H1 (cell line): Measurements from ENCODE around the gene DENND1A. TPM values are rescaled to one million over a fixed set of nuclear protein-coding genes. Genes with fewer than 3 reads are reported as not detected.

Experiments
- CTCF ChIA-PET: fragments of 300-600 bp; sonication (Branson Sonifier 250); formaldehyde crosslinking; loops from one replicate; lab custom pipeline; 2021; ENCODE audit not compliant: partially characterized antibody; lab: Charles Lee
- POLR2A ChIA-PET: fragments of 300-600 bp; sonication (Branson Sonifier 250); formaldehyde crosslinking; loops from one replicate; lab custom pipeline; 2021; ENCODE audit warnings: inconsistent platforms; ENCODE audit not compliant: partially characterized antibody; lab: Charles Lee
- DNase-seq, 2 experiments: peaks; one replicate each; pipeline versions ENCODE4 v3.0.0 to v3.0.0-alpha.2; 2010 to 2022; ENCODE audit warnings: low spot score in 2 of 2, low read depth in 1 of 2, mixed read lengths in 1 of 2
- FAIRE-seq: peaks from 2 replicates; lab custom pipeline; 2011; peaks lifted over from hg19 to GRCh38; lab: Jason Lieb, UNC
- H2AFZ ChIP-seq: 2 replicates; pipeline ENCODE4 v1.8.1; 2012; ENCODE audit warnings: low read length, inconsistent platforms
- H2AK5ac ChIP-seq: 2 replicates; pipeline ENCODE4 v1.6.1; 2013; ENCODE audit warnings: low read depth, low read length
- H2BK120ac ChIP-seq: replicated peaks from 2 replicates; pipeline ENCODE3; 2013; ENCODE audit warnings: low read depth, low read length, inconsistent platforms
- H2BK12ac ChIP-seq: 2 replicates; pipeline ENCODE4 v1.6.1; 2013; ENCODE audit warnings: low read depth, low read length
- H2BK15ac ChIP-seq: 2 replicates; pipeline ENCODE4 v1.6.1; 2013; ENCODE audit warnings: low read length
- H2BK20ac ChIP-seq: 2 replicates; pipeline ENCODE4 v1.6.1; 2013; ENCODE audit warnings: low read length
- H2BK5ac ChIP-seq: 2 replicates; pipeline ENCODE4 v1.6.1; 2013; ENCODE audit warnings: low read depth, low read length
- H3K14ac ChIP-seq: 2 replicates; pipeline ENCODE4 v1.6.1; 2013; ENCODE audit warnings: inconsistent platforms; ENCODE audit not compliant: insufficient read length
- H3K18ac ChIP-seq: 2 replicates; pipeline ENCODE4 v1.6.1; 2013; ENCODE audit warnings: low read length; ENCODE audit errors: extremely low read depth
- H3K23ac ChIP-seq: 2 replicates; pipeline ENCODE4 v1.6.1; 2013; ENCODE audit warnings: inconsistent platforms; ENCODE audit not compliant: insufficient read length
- H3K23me2 ChIP-seq: 2 replicates; pipeline ENCODE4 v1.6.1; 2013; ENCODE audit warnings: low read depth, low read length
- H3K27ac ChIP-seq: 2 replicates; pipeline ENCODE4 v1.6.1; 2011; ENCODE audit warnings: low read depth, low read length, inconsistent platforms
- H3K27me3 ChIP-seq, 4 experiments: replicated peaks in 1 of 4; 1 replicate in 1 of 4; 2 replicates in 3 of 4; pipeline versions ENCODE4 v1.6.1 to v1.8.1; 2011 to 2013; ENCODE audit warnings: low read length in 3 of 4, mild to moderate bottlenecking in 3 of 4, inconsistent platforms in 2 of 4, mixed read lengths in 2 of 4, moderate library complexity in 1 of 4; ENCODE audit not compliant: control insufficient read depth in 3 of 4, insufficient read depth in 3 of 4; ENCODE audit errors: extremely low read depth in 1 of 4
- H3K36me3 ChIP-seq, 4 experiments: 2 replicates each; pipeline versions ENCODE4 v1.6.1 to v1.8.1; 2011 to 2013; ENCODE audit warnings: mild to moderate bottlenecking in 4 of 4, low read length in 3 of 4, moderate library complexity in 2 of 4, control low read depth in 1 of 4, inconsistent platforms in 1 of 4; ENCODE audit not compliant: insufficient read depth in 4 of 4, control insufficient read depth in 2 of 4
- H3K4ac ChIP-seq: replicated peaks from 2 replicates; pipeline ENCODE3; 2013; ENCODE audit warnings: low read length, low read depth, mixed read lengths, inconsistent platforms; ENCODE audit not compliant: insufficient read length
- H3K4me1 ChIP-seq, 4 experiments: replicated peaks in 1 of 4; 1 replicate in 1 of 4; 2 replicates in 3 of 4; pipeline versions ENCODE4 v1.6.1 to v1.8.1; 2011 to 2013; ENCODE audit warnings: low read length in 3 of 4, inconsistent platforms in 2 of 4, mixed read lengths in 1 of 4; ENCODE audit not compliant: insufficient read depth in 4 of 4, control insufficient read depth in 3 of 4
- H3K4me2 ChIP-seq, 2 experiments: 2 replicates each; pipeline versions ENCODE4 v1.6.1 to v1.8.1; 2011 to 2013; ENCODE audit warnings: low read depth in 2 of 2, low read length in 2 of 2, control low read depth in 1 of 2, inconsistent platforms in 1 of 2, mild to moderate bottlenecking in 1 of 2; ENCODE audit not compliant: insufficient read depth in 1 of 2
- H3K4me3 ChIP-seq, 4 experiments: fragments of 200-600, 300-600 bp in 1 of 4; sonication (generic), shearing (Covaris generic), sonication (Bioruptor Twin) in 1 of 4; 2 replicates each; pipeline versions ENCODE4 v1.5.1 to v1.8.1; 2011 to 2016; ENCODE audit warnings: low read length in 4 of 4, low read depth in 3 of 4, control low read depth in 2 of 4, inconsistent platforms in 2 of 4, mild to moderate bottlenecking in 2 of 4, mixed read lengths in 1 of 4, moderate library complexity in 1 of 4; ENCODE audit not compliant: insufficient read depth in 2 of 4; ENCODE audit errors: extremely low read depth in 1 of 4
- H3K56ac ChIP-seq: replicated peaks from 2 replicates; pipeline ENCODE3; 2013; ENCODE audit warnings: low read depth, mild to moderate bottlenecking, mixed read lengths, low read length, inconsistent platforms; ENCODE audit not compliant: insufficient read length
- H3K79me1 ChIP-seq: 2 replicates; pipeline ENCODE4 v1.6.1; 2013; ENCODE audit warnings: low read depth, low read length, control low read depth
- H3K79me2 ChIP-seq, 2 experiments: 2 replicates each; pipeline versions ENCODE4 v1.6.1 to v1.8.1; 2012 to 2013; ENCODE audit warnings: low read length in 2 of 2, mild to moderate bottlenecking in 2 of 2, inconsistent platforms in 1 of 2; ENCODE audit not compliant: insufficient read depth in 2 of 2, control insufficient read depth in 1 of 2
- H3K9ac ChIP-seq, 4 experiments: replicated peaks in 1 of 4; 1 replicate in 1 of 4; 2 replicates in 3 of 4; pipeline versions ENCODE4 v1.6.1 to v1.8.1; 2011 to 2013; ENCODE audit warnings: low read depth in 3 of 4, low read length in 3 of 4, control low read depth in 2 of 4, mild to moderate bottlenecking in 2 of 4, moderate library complexity in 2 of 4, inconsistent platforms in 1 of 4; ENCODE audit errors: extremely low read depth in 1 of 4
- H3K9me3 ChIP-seq, 2 experiments: 2 replicates each; pipeline versions ENCODE4 v1.6.1 to v1.8.1; 2012 to 2013; ENCODE audit warnings: mild to moderate bottlenecking in 2 of 2, moderate library complexity in 2 of 2, control low read depth in 1 of 2, inconsistent platforms in 1 of 2, low read depth in 1 of 2, low read length in 1 of 2, mixed read lengths in 1 of 2; ENCODE audit not compliant: insufficient read depth in 2 of 2
- H4K20me1 ChIP-seq, 2 experiments: replicated peaks in 1 of 2; 2 replicates each; pipeline versions ENCODE3 to v1.8.1; 2011 to 2013; ENCODE audit warnings: inconsistent platforms in 2 of 2, low read length in 2 of 2, mild to moderate bottlenecking in 1 of 2; ENCODE audit not compliant: insufficient read depth in 2 of 2, control insufficient read depth in 1 of 2
- H4K5ac ChIP-seq: 2 replicates; pipeline ENCODE4 v1.6.1; 2013; ENCODE audit warnings: low read length, low read depth, mixed read lengths, inconsistent platforms; ENCODE audit not compliant: insufficient read length
- H4K8ac ChIP-seq: 2 replicates; pipeline ENCODE4 v1.8.0; 2013; ENCODE audit warnings: mild to moderate bottlenecking, moderate library complexity, low read length, inconsistent platforms; ENCODE audit not compliant: insufficient read depth; ENCODE audit errors: extremely low read depth
- H4K91ac ChIP-seq: replicated peaks from 2 replicates; pipeline ENCODE3; 2013; ENCODE audit warnings: low read length, mixed read lengths, inconsistent platforms; ENCODE audit not compliant: insufficient read length
- EP300 ChIP-seq, 2 experiments: IDR thresholded peaks; 1 replicate in 1 of 2; 2 replicates in 1 of 2; pipeline ENCODE4 v1.6.1; 2011 to 2012; ENCODE audit warnings: low read depth in 2 of 2, low read length in 2 of 2, mild to moderate bottlenecking in 2 of 2, borderline replicate concordance in 1 of 2, inconsistent platforms in 1 of 2, moderate library complexity in 1 of 2
- WGBS, 2 experiments: shearing (Covaris generic) in 1 of 2; methylation state at CpG; one replicate each; pipeline versions ENCODE4 v1.1.6 to v1.1.7; 2013 to 2015; ENCODE audit warnings: low lambda C conversion rate in 2 of 2, mixed read lengths in 2 of 2, inconsistent platforms in 1 of 2, low coverage in 1 of 2, missing lambda C conversion rate in 1 of 2; ENCODE audit not compliant: insufficient replicate concordance in 2 of 2, insufficient coverage in 1 of 2, insufficient read length in 1 of 2; ENCODE audit errors: extremely low coverage in 1 of 2, missing lambda C conversion rate in 1 of 2; 5-methylcytosine and 5-hydroxymethylcytosine counted together
- polyA plus RNA-seq, 7 experiments: library from polyadenylated mRNA; depleted of rRNA in 3 of 7; stranded (reverse) in 5 of 7; unstranded in 2 of 7; fragments of >200 nt in 5 of 7; fragments of 200-250 nt in 2 of 7; gene quantifications; 1 replicate in 5 of 7; 2 replicates in 1 of 7; 4 replicates in 1 of 7; pipeline versions ENCODE4 v1.2.1 to v1.2.3, GENCODE V29; 2011 to 2013; ENCODE audit warnings: missing spikeins in 2 of 7, mixed read lengths in 2 of 7
- total RNA-seq: library from RNA; stranded (reverse); fragmentation: NEBNext Ultra II Directional; extraction: Animal tissue kit (Norgen Biotek cat#: 25700); gene quantifications from 2 replicates; pipeline ENCODE4 v1.2.1, GENCODE V29; 2021

The DENND1A gene
- total and polyA plus RNA-seq, 2 of the 8 experiments (the other 6 are each of a cell fraction or from before 2014, with no cell fraction given) = 24.1 to 26.4 TPM

GRCh38 chr9:123343443-123344191 lies 586.3 kb downstream of the DENND1A start:
- H3K4me2 ChIP-seq = no peak overlapping the region
- no peaks in the 10 kb centered on the region for H3K9me3 ChIP-seq
- H3K56ac ChIP-seq = no peak overlapping the region
- peaks cover 0 to 13% (median 3%) of the 10 kb centered on the region in 4 experiments; a peak in 6 of 7 replicates for H3K4me1 ChIP-seq
- no peak overlapping the region for H2BK20ac ChIP-seq
- no peak overlapping the region for H2BK120ac ChIP-seq
- ChIA-PET POLR2A (interaction anchor here (1.4 kb wide), 1 partner anchor 14 kb away, joined by 4 read pairs; no protein-coding TSS in a partner anchor), CTCF (interaction anchor here (0.6 to 2.9 kb wide), 6 partner anchors 10 to 483 kb away, joined by 3 to 14 read pairs (median 4); no protein-coding TSS in a partner anchor)
- no peak overlapping the region for H3K9ac ChIP-seq
- H3K79me2 ChIP-seq = no peaks in the 10 kb centered on the region
- 0 out of 2 replicates have a peak overlapping the region, but pooled peaks have one; percentile 12 for H4K8ac ChIP-seq
- no peak overlapping the region for H3K14ac ChIP-seq
- peaks cover 0 to 10% of the 10 kb centered on the region in 2 experiments for H4K20me1 ChIP-seq
- H3K4ac ChIP-seq = no peak overlapping the region
- peaks cover 11% of the 10 kb centered on the region for H3K23me2 ChIP-seq
- H3K79me1 ChIP-seq = no peaks in the 10 kb centered on the region
- no peak overlapping the region for H3K27ac ChIP-seq
- H2BK5ac ChIP-seq = no peak overlapping the region
- no peak for DNase-seq
- FAIRE-seq = no peak
- H3K18ac ChIP-seq = no peak overlapping the region
- 0 out of 2 replicates have a peak overlapping the region, but pooled peaks have one; percentile 28 for H2AFZ ChIP-seq
- no peak for TF ChIP-seq EP300 (IDR thresholded peaks at IDR 0.05; ENCODE audit: borderline replicate concordance in 1 of 2, low read depth in 2 of 2, low read length in 2 of 2)
- H2BK12ac ChIP-seq = peak overlapping the region; percentile 19; the same call in 1 of the 2 replicates
- H4K5ac ChIP-seq = no peak overlapping the region
- no peaks in the 10 kb centered on the region for H3K27me3 ChIP-seq
- H2AK5ac ChIP-seq = no peak overlapping the region
- no peak overlapping the region for H3K4me3 ChIP-seq
- WGBS, 2 experiments = 73% methylated on average over 13 of the region's 13 CpGs; no CpG with 5 or more reads in 1 of the 2 experiments
- peak overlapping the region; percentile 46 for H2BK15ac ChIP-seq
- H4K91ac ChIP-seq = no peak overlapping the region
- no peaks in the 10 kb centered on the region for H3K36me3 ChIP-seq
- no peak overlapping the region for H3K23ac ChIP-seq
